BE2C (cell line): ENCODE results near the gene RANBP3.

Experiments
- DNase-seq: peaks from one replicate; pipeline ENCODE4 v3.0.0-alpha.2; 2020
- H3K27me3 ChIP-seq: fragments of 250-450 bp; sonication (Bioruptor Pico); 2 replicates; pipeline ENCODE4 v1.5.1; 2020; ENCODE audit warnings: mild to moderate bottlenecking
- H3K36me3 ChIP-seq: fragments of 250-450 bp; sonication (Bioruptor Pico); 2 replicates; pipeline ENCODE4 v1.5.1; 2020; ENCODE audit warnings: mild to moderate bottlenecking
- H3K4me1 ChIP-seq: fragments of 250-450 bp; sonication (Bioruptor Pico); 2 replicates; pipeline ENCODE4 v1.5.1; 2020
- H3K4me3 ChIP-seq: 2 replicates; pipeline ENCODE4 v1.5.1; 2011; ENCODE audit warnings: low read depth, low read length
- H3K9me3 ChIP-seq: fragments of 250-450 bp; sonication (Bioruptor Pico); 2 replicates; pipeline ENCODE4 v1.5.1; 2020
- CTCF ChIP-seq: IDR thresholded peaks from 2 replicates; pipeline ENCODE4 v1.5.1; 2012; ENCODE audit warnings: mild to moderate bottlenecking, low read depth, low read length

The RANBP3 gene

GRCh38 chr19:5905114-5905778 lies 72.7 kb downstream of the RANBP3 start:
- H3K4me1 ChIP-seq = no peaks in the 10 kb centered on the region
- H3K27me3 ChIP-seq = no peaks in the 10 kb centered on the region
- H3K4me3 ChIP-seq = peak overlapping the region; percentile 65
- no peaks in the 10 kb centered on the region for H3K9me3 ChIP-seq
- DNase-seq = no peak
- peaks cover 6% of the 10 kb centered on the region for H3K36me3 ChIP-seq
- TF ChIP-seq CTCF = no peak

DNA sequence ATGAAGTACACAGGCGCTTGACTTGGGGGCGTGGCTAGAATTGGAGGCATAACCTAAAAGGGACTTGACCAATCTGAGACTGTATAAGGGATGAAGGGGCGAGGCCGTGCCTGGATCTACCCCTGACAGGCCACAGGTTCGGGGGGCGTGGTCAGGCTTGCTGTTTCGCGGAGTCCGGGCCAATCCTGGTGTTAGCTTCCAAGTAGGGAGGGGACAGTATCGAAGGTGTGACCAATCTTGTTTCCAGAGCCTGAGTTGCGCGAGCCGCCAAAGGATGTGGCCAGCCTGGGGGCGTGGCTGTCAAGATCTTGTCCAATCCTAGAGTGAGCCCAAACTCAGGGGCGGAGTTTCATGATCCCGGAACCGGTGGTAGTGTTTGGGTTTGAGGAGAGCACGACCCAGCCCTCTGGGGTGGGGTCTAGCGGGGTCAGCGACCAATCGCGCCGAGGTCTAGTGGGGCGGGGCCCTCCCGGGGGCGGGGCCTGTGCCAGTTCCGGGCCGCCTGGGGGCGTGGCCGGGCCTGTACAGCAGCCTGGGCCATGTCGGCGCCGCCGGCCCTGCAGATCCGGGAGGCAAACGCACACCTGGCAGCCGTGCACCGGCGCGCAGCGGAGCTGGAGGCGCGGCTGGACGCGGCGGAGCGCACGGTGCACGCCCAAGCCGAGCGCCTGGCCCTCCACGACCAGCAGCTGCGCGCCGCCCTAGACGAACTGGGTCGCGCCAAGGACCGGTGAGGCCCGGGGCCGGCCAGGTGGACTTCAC lies 73.4 kb downstream of the RANBP3 start, which contains the start of gene VMAC:
VMAC (plus strand) TSS at position 521 of the 762 bp plus-strand sequence; CDS start at position 540, 19 bp downstream.
- H3K4me3 ChIP-seq = peak within 1 kb of the TSS; percentile 100
- H3K27me3 ChIP-seq = no peaks in the 10 kb centered on the region
- H3K36me3 ChIP-seq = peaks cover 4% of the 10 kb centered on the region; the same call in 1 of the 2 replicates
- no peak for TF ChIP-seq CTCF
- H3K9me3 ChIP-seq = no peaks in the 10 kb centered on the region
- H3K4me1 ChIP-seq = no peaks in the 10 kb centered on the region
- DNase-seq = peak; percentile 100

- DNase-seq = peak; percentile 98
- TF ChIP-seq CTCF = no peak
- Histone ChIP-seq H3K4me3 (peak within 1 kb of the TSS; percentile 100), H3K27me3 (no peaks in the 10 kb centered on the region), H3K4me1 (no peaks in the 10 kb centered on the region), H3K9me3 (no peaks in the 10 kb centered on the region), H3K36me3 (peaks cover 4% of the 10 kb centered on the region; the same call in 1 of the 2 replicates)
These were observed 74.2 kb downstream of the RANBP3 start, which contains the start of gene NDUFA11 for GRCh38 chr19:5903624-5904351. NDUFA11 (minus strand) TSS chr19:5903790; CDS start chr19:5903708, 82 bp downstream.

GRCh38 chr19:5903056-5903623 lies 74.8 kb downstream of the RANBP3 start:
- Histone ChIP-seq H3K9me3 (no peaks in the 10 kb centered on the region), H3K36me3 (peaks cover 4% of the 10 kb centered on the region; the same call in 1 of the 2 replicates), H3K4me3 (peak overlapping the region; percentile 100), H3K27me3 (no peaks in the 10 kb centered on the region), H3K4me1 (no peaks in the 10 kb centered on the region)
- no peak for TF ChIP-seq CTCF
- no peak for DNase-seq

- TF ChIP-seq CTCF = no peak
- Histone ChIP-seq H3K36me3 (peaks cover 9% of the 10 kb centered on the region), H3K4me3 (no peak overlapping the region), H3K27me3 (no peaks in the 10 kb centered on the region), H3K9me3 (no peaks in the 10 kb centered on the region), H3K4me1 (no peaks in the 10 kb centered on the region)
- no peak for DNase-seq
These were observed 77.0 kb downstream of the RANBP3 start for GRCh38 chr19:5900976-5901375.
